GM23338 (cell line): ENCODE data around the gene NIPSNAP3A.

Experiments used
- CTCF ChIP-seq, 2 experiments: fragments of 200-600 bp in 1 of 2; sonication (generic) in 1 of 2; conservative IDR thresholded peaks; 2 replicates each; pipeline versions ENCODE4 v1.5.1 to v1.6.1; 2016 to 2017; ENCODE audit warnings: antibody characterized with exemption in 2 of 2, low read depth in 2 of 2, mild to moderate bottlenecking in 2 of 2, moderate library complexity in 1 of 2
- EZH2phosphoT487 ChIP-seq: fragments of 200-600 bp; sonication (generic); IDR thresholded peaks from one replicate; pipeline ENCODE4 v1.8.1; 2018; ENCODE audit warnings: antibody characterized with exemption; ENCODE audit not compliant: unreplicated experiment

GRCh38 chr9:104765138-104765537, 17.7 kb downstream of the NIPSNAP3A start:
- TF ChIP-seq EZH2phosphoT487 (no peak), CTCF (conservative IDR thresholded peaks at IDR 0.05; ENCODE audit: low read depth in 2 of 2) (no peak)
